Neural cell (in vitro differentiated cells): ENCODE data around the gene SLC4A9.

Source experiments
- EP300 ChIP-seq: fragments of 450-650 bp; conservative IDR thresholded peaks from 2 replicates; pipeline ENCODE4 v1.6.1; 2014; ENCODE audit warnings: antibody characterized with exemption, mild to moderate bottlenecking, moderate library complexity; ENCODE audit not compliant: poor library complexity, severe bottlenecking
- EZH2 ChIP-seq: fragments of 200-600, 300-800 bp; shearing (Covaris generic), sonication (generic); IDR thresholded peaks from 2 replicates; pipeline ENCODE4 v1.6.1; 2014; ENCODE audit warnings: antibody characterized with exemption, low read length, borderline replicate concordance, mild to moderate bottlenecking; ENCODE audit not compliant: insufficient read depth, poor library complexity, severe bottlenecking
- MXI1 ChIP-seq: fragments of 450-650 bp; conservative IDR thresholded peaks from 2 replicates; pipeline ENCODE4 v1.6.1; 2014; ENCODE audit warnings: antibody characterized with exemption, mild to moderate bottlenecking; ENCODE audit not compliant: poor library complexity, severe bottlenecking
- POLR2AphosphoS5 ChIP-seq: IDR thresholded peaks from 2 replicates; pipeline ENCODE4 v1.6.1; 2012
- RAD21 ChIP-seq: fragments of 450-650 bp; conservative IDR thresholded peaks from 2 replicates; pipeline ENCODE4 v1.6.1; 2014; ENCODE audit warnings: antibody characterized with exemption, mild to moderate bottlenecking, moderate library complexity
- SMC3 ChIP-seq: fragments of 450-650 bp; conservative IDR thresholded peaks from 2 replicates; pipeline ENCODE4 v1.6.1; 2014; ENCODE audit warnings: antibody characterized with exemption, mild to moderate bottlenecking, moderate library complexity; ENCODE audit not compliant: poor library complexity
- TAF1 ChIP-seq: IDR thresholded peaks from 2 replicates; pipeline ENCODE4 v1.6.1; 2012; ENCODE audit warnings: low read depth
- TF ChIP-seq, protein P1 (sequence below): fragments of 450-650 bp; IDR thresholded peaks from 2 replicates; pipeline ENCODE4 v1.5.1; 2014; ENCODE audit warnings: antibody characterized with exemption, mild to moderate bottlenecking, moderate library complexity; ENCODE audit not compliant: poor library complexity, severe bottlenecking
- TF ChIP-seq, protein P2 (sequence below): IDR thresholded peaks from 2 replicates; pipeline ENCODE4 v1.6.1; 2012; ENCODE audit warnings: borderline replicate concordance

DNA sequence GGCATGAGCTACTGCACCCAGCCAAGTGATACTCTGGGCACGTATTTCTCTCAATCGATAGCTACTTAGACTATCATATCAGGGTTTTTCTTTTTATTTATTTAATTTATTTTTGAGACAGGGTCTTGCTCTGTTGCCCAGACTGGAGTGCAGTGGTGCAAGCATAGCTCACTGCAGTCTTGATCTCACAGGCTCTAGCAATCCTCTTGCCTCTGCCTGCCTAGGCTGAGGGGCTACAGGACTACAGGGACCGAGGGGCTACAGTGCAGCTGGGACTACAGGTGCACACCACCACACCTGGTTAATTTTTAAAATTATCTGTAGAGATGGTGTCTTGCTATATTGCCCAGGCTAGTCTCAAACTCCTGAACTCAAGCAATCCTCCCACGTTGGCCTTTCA is 21.4 kb downstream of the SLC4A9 start:
- TF ChIP-seq MXI1 (no peak), EZH2 (no peak), POLR2AphosphoS5 (no peak), EP300 (no peak), TAF1 (no peak), RAD21 (no peak), SMC3 (no peak)
- TF ChIP-seq, protein P1, sequence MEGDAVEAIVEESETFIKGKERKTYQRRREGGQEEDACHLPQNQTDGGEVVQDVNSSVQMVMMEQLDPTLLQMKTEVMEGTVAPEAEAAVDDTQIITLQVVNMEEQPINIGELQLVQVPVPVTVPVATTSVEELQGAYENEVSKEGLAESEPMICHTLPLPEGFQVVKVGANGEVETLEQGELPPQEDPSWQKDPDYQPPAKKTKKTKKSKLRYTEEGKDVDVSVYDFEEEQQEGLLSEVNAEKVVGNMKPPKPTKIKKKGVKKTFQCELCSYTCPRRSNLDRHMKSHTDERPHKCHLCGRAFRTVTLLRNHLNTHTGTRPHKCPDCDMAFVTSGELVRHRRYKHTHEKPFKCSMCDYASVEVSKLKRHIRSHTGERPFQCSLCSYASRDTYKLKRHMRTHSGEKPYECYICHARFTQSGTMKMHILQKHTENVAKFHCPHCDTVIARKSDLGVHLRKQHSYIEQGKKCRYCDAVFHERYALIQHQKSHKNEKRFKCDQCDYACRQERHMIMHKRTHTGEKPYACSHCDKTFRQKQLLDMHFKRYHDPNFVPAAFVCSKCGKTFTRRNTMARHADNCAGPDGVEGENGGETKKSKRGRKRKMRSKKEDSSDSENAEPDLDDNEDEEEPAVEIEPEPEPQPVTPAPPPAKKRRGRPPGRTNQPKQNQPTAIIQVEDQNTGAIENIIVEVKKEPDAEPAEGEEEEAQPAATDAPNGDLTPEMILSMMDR: no peak
- TF ChIP-seq, protein P2, sequence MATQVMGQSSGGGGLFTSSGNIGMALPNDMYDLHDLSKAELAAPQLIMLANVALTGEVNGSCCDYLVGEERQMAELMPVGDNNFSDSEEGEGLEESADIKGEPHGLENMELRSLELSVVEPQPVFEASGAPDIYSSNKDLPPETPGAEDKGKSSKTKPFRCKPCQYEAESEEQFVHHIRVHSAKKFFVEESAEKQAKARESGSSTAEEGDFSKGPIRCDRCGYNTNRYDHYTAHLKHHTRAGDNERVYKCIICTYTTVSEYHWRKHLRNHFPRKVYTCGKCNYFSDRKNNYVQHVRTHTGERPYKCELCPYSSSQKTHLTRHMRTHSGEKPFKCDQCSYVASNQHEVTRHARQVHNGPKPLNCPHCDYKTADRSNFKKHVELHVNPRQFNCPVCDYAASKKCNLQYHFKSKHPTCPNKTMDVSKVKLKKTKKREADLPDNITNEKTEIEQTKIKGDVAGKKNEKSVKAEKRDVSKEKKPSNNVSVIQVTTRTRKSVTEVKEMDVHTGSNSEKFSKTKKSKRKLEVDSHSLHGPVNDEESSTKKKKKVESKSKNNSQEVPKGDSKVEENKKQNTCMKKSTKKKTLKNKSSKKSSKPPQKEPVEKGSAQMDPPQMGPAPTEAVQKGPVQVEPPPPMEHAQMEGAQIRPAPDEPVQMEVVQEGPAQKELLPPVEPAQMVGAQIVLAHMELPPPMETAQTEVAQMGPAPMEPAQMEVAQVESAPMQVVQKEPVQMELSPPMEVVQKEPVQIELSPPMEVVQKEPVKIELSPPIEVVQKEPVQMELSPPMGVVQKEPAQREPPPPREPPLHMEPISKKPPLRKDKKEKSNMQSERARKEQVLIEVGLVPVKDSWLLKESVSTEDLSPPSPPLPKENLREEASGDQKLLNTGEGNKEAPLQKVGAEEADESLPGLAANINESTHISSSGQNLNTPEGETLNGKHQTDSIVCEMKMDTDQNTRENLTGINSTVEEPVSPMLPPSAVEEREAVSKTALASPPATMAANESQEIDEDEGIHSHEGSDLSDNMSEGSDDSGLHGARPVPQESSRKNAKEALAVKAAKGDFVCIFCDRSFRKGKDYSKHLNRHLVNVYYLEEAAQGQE: no peak
